ENCODE measurements around the gene LRP6. TPM values are rescaled to one million over a fixed set of nuclear protein-coding genes. Genes with fewer than 3 reads are reported as not detected.

Gene LRP6
- total and polyA plus RNA-seq, 4 donors = 9.4 to 125 (median 26.8) TPM

- TF ChIP-seq CTCF (IDR thresholded peaks at IDR 0.05; ENCODE audit: control extremely low read depth, extremely low read depth) = no peak
- Histone ChIP-seq H3K9ac (ENCODE audit: insufficient read depth in 1 of 2, low read length in 2 of 2) (peak overlapping the region in 1 of 2 donors; percentile 38), H3K4me3 (no peak overlapping the region), H3K27ac (ENCODE audit: low read depth in 1 of 2, low read length in 1 of 2) (no peak overlapping the region), H3K9me3 (ENCODE audit: control insufficient read depth in 4 of 4, insufficient read depth in 3 of 4, low read length in 3 of 4) (no peaks in the 10 kb centered on the region), H3K4me1 (ENCODE audit: control insufficient read depth in 5 of 5, insufficient read depth in 5 of 5, low read length in 5 of 5) (peaks cover 0 to 22% (median 8%) of the 10 kb centered on the region in 5 donors), H3K36me3 (ENCODE audit: control insufficient read depth in 4 of 4, insufficient read depth in 4 of 4, low read length in 4 of 4) (peaks cover 0 to 12% (median 4%) of the 10 kb centered on the region in 4 donors), H3K27me3 (ENCODE audit: control insufficient read depth in 3 of 3, insufficient read depth in 3 of 3, low read length in 2 of 3) (no peaks in the 10 kb centered on the region)
- no peak for DNase-seq
- 79 to 86% methylated on average over 1 of the region's 1 CpG for WGBS, 2 donors
- ATAC-seq (ENCODE audit: insufficient read depth, low FRiP score) = no peak
Observed at GRCh38 chr12:12182703-12183365, 84.0 kb downstream of the LRP6 start.

GRCh38 chr12:12181511-12181910 lies 85.3 kb downstream of the LRP6 start:
- Histone ChIP-seq H3K27me3 (ENCODE audit: control insufficient read depth in 3 of 3, insufficient read depth in 3 of 3, low read length in 2 of 3) (no peaks in the 10 kb centered on the region), H3K36me3 (ENCODE audit: control insufficient read depth in 4 of 4, insufficient read depth in 4 of 4, low read length in 4 of 4) (peaks cover 1 to 9% (median 3%) of the 10 kb centered on the region in 4 donors), H3K9me3 (ENCODE audit: control insufficient read depth in 4 of 4, insufficient read depth in 3 of 4, low read length in 3 of 4) (no peaks in the 10 kb centered on the region), H3K9ac (ENCODE audit: insufficient read depth in 1 of 2, low read length in 2 of 2) (no peak overlapping the region), H3K4me3 (no peak overlapping the region), H3K27ac (ENCODE audit: low read depth in 1 of 2, low read length in 1 of 2) (no peak overlapping the region), H3K4me1 (ENCODE audit: control insufficient read depth in 5 of 5, insufficient read depth in 5 of 5, low read length in 5 of 5) (peaks cover 0 to 22% (median 7%) of the 10 kb centered on the region in 5 donors)
- WGBS, 2 donors = 98 to 99% methylated on average over 1 of the region's 1 CpG
- no peak for ATAC-seq (ENCODE audit: insufficient read depth, low FRiP score)
- no peak for TF ChIP-seq CTCF (IDR thresholded peaks at IDR 0.05; ENCODE audit: control extremely low read depth, extremely low read depth)
- DNase-seq = no peak

GRCh38 chr12:12180575-12180974 lies 86.3 kb downstream of the LRP6 start:
- TF ChIP-seq CTCF (IDR thresholded peaks at IDR 0.05; ENCODE audit: control extremely low read depth, extremely low read depth) = no peak
- no peak for ATAC-seq (ENCODE audit: insufficient read depth, low FRiP score)
- no peak overlapping the region for H3K27ac ChIP-seq (ENCODE audit: low read depth in 1 of 2, low read length in 1 of 2)

More at GRCh38 chr12:12180575-12180974, 86.3 kb downstream of the LRP6 start:
- no peaks in the 10 kb centered on the region for H3K9me3 ChIP-seq (ENCODE audit: control insufficient read depth in 4 of 4, insufficient read depth in 3 of 4, low read length in 3 of 4)
- 88 to 93% methylated on average over 1 of the region's 1 CpG for WGBS, 2 donors
- H3K27me3 ChIP-seq (ENCODE audit: control insufficient read depth in 3 of 3, insufficient read depth in 3 of 3, low read length in 2 of 3) = no peaks in the 10 kb centered on the region
- no peak overlapping the region for H3K4me3 ChIP-seq
- H3K4me1 ChIP-seq (ENCODE audit: control insufficient read depth in 5 of 5, insufficient read depth in 5 of 5, low read length in 5 of 5) = peaks cover 0 to 15% (median 7%) of the 10 kb centered on the region in 5 donors
- H3K36me3 ChIP-seq (ENCODE audit: control insufficient read depth in 4 of 4, insufficient read depth in 4 of 4, low read length in 4 of 4) = peaks cover 1 to 9% (median 4%) of the 10 kb centered on the region in 4 donors
- no peak for DNase-seq
- H3K9ac ChIP-seq (ENCODE audit: insufficient read depth in 1 of 2, low read length in 2 of 2) = no peak overlapping the region

All from lung (tissue), 12 donors.